Measurements from ENCODE around the gene EVC2.
"Not testable (repeated sequence)": the region's sequence is repeated elsewhere in the genome, so short reads cannot be mapped to it uniquely, and the experiment has no call there.

EVC2 gene

DNA sequence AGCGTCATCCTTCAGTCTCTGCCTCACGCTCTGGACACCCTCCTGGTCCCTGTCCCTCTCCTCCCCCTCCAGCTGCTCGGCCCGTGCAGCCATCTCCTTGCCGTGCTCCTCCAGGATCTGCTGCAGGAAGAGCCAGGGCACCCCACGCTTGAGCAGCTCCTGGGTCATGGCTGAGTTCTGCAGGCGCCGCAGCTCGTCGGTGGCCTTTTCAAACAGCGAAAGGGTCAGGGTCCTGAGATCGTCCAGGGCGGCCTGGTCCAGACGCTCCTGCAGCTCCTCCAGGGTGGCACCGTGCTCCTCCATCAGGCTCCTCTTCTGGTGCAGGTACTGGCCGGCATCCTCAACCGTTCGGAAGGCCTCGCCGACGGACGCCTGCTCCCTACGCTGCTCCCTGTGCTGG, 85.8 kb downstream of the EVC2 start:
- no peak for DNase-seq (ENCODE audit: low read depth in 2 of 2)

DNA sequence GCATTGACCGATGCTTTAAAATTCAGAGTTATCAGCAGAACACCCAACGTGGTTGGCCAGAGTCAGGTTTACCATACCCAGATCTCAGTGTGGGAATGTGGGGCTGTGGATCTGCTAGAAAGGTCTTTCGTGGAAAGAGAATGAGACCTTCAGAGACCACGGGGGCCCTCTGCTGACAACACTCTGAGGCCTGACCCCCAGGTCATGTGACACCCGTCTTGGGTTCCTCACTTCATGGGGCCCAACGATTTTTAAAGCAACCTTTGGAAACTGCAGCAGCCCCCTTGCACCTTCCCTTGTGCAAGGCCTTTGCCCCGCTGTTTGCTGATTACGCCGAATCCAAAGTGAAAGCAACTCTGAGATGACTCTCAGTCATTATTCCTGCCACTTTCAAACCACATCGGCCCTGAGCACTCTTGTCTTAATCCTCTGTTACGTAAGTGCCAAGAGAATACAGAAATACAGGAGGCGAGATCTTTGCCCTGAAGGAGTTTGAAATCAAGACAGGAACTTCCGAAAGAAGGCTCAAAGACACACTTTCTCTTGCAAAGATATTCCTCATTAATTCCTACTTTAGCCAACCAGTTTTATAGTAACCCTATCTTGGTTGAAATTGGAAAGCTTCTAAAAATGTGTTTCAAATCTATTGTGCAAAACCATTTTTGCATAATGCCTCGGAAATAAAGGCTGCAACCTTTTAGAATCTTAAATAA, 88.3 kb downstream of the EVC2 start:
- no peak for DNase-seq (ENCODE audit: low read depth in 2 of 2)

DNA sequence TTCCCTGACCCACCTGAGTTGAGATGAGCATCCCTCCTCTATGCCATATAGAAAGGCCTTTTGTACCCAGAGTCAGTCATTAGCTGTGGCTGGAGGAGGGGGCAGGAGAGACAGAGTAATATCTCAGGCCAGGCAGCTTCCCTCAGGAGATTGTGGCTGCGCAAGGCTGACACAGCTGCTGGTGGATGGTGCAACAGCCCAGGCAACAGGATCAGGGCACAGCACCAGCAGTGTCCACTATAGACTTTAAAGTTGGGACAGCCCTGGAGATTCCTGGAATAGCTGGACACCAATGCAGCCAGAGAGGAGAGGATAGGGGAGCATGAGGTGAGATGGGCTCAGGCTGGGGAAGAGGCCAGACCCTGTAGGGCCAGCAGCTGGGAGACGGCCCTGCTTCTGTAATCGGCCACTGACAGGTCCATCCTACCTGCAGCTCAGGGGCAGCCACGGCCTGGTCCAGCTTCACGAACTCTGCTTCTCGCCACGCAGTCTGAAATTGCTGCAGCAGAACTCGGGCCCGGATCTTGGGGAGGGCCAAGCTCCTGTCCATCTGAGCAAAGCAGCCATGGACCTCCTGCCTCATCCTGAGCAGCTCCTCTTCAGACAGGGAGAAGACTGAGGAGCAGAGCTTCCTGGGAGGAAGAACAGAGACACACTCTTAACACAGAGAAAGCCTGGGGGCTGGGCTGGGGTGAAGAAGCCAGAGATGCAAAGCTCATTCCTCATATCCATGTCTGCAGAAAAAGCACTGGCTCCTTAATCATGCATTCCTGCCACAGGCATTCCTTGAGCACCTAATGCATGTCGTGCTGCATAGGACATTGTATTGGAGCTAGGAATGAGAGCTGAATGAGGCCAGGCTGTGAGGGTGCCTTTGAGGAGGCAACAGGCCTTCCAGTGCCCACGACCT, 90.1 kb downstream of the EVC2 start:
- no peak for DNase-seq (ENCODE audit: low read depth in 2 of 2)

DNA sequence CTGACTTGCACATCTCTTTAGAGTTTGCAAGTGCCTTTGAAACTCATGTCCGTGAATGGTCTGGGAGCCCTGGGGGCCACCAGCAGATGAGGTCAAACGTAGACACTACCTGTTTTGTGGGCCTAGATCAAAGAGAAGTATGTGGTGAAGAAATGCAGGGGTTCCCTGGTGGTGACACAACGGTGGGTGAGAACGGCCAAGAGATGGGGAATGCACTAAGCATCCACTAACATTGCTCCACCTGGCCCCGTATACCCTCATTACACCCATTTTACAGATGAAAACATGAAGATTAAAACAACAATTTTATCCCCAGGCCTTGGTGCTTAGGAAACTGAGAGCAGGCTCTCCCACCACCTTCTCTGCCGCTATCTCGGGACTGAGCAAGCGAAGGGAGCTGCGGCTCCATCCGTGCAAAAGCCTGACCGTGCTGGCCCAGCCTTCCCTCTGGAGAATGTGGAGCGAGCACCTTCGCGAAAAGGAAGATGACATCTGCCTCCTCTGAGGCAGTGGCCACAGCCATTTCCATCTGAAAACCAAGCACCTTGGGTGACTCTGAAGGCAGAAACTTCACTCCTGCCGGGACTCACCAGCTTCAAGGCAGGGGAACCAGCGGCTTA, 91.9 kb downstream of the EVC2 start:
- no peak for DNase-seq (ENCODE audit: low read depth in 2 of 2)

DNA sequence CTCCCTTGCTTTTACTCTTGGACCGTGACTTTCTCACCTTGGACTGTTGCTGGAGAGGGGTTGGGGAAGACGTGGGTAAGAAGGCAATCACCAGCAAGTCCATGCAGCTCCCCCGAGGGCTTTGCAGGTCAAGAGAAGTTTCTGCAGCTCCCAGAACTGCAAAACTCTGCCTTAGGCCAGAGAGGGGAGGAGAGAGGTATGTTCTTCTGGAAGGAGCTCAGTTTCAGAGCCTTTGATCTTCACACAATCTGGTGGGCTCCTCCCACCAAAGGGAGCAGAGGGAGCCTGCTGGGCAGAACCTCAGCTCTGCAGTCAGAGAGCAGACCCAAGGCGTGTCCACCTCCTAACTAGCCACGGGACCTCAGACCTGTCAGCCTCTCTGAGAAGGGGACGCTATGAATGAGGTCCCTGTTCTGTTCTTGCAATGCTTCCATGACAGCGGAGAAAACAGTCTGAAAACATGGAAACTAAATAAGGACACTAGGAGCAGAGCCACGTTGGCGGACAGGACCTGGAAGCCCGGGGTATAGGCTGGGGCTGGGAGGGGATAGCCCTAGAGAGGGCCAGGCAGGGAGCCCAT, 92.8 kb downstream of the EVC2 start:
- DNase-seq (ENCODE audit: low read depth in 2 of 2): no peak

DNA sequence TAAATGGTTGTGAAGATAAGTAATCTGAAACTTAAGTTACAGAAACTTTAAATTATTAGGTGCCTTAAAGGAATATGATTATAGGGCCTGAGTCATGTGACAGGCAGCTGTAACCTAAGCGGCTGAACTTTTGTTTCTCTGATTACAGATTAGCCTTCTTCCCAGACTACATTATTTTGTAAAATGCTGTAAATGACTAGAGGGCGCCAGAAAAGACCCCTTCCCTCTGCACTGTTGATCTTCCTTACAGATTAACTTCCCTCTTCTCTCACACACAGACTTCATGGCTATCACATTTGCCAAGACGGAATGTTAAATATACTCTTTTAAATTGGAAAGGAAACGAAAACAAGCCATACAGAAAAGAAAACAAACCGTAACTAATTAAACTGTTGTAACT, 96.6 kb downstream of the EVC2 start:
- no peak for DNase-seq (ENCODE audit: low read depth in 2 of 2)

DNA sequence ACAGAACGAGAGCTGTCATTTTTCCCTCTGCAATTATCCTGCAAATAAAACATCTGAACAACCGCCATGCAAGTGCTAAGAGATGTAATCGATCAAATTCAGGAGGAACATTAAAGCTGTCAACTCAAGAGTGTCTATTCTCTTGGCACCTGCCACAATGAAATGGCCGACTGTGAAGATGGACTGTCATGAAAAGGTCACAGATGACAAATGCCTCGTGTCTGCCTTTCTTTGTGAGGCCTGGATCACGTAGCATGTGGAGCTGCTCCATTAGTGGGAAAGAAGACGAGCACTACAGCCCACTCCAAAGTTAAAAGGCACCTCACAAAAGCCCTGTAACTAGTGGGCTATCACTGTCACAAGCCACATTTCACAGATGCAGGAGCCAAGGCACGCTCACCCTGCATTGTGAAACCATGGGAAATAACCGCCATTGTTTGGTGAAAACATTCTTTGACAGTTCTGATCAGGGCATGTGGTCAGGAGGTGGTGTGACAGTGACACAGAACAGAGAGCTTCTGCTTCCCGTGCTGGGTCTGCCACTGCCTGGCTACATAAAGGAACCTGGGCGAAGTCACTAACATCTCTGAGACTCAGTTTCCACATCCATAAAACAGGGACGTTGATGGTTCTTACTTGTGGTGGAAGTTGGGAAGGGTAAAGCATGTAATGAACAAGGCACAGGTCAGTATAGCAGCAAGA, 98.9 kb downstream of the EVC2 start:
- no peak for DNase-seq (ENCODE audit: low read depth in 2 of 2)

DNA sequence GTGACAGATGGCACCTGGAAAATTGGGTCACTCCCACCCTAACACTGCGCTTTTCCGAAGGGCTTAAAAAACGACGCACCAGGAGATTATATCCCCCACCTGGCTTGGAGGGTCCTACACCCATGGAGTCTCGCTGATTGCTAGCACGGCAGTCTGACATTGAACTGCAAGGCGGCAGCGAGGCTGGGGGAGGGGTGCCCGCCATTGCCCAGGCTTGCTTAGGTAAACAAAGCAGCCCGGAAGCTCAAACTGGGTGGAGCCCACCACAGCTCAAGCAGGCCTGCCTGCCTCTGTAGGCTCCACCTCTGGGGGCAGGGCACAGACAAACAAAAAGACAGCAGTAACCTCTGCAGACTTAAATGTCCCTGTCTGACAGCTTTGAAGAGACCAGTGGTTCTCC, 114.5 kb downstream of the EVC2 start:
- DNase-seq (ENCODE audit: low read depth in 2 of 2): not testable (repeated sequence)

DNA sequence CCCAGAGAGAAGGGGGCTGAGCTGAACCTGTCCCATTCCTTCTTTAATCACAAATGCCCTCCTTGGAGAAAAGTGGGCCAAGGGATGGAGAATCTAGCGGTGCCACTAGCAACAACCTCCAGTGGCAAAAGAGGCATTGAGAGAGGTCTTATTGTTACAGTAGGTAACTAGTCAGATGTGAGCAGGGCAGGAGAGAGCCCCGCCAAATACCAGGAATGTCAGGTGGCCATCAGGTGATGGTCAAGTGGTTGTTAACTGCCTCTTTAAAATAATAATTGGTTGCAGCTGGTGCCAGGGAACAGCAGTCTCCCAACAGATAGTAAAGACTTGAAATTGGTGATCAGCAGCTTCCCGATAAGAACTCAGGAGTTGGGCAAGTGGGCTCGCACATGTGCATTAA, 116.1 kb downstream of the EVC2 start:
- no peak for DNase-seq (ENCODE audit: low read depth in 2 of 2)

DNA sequence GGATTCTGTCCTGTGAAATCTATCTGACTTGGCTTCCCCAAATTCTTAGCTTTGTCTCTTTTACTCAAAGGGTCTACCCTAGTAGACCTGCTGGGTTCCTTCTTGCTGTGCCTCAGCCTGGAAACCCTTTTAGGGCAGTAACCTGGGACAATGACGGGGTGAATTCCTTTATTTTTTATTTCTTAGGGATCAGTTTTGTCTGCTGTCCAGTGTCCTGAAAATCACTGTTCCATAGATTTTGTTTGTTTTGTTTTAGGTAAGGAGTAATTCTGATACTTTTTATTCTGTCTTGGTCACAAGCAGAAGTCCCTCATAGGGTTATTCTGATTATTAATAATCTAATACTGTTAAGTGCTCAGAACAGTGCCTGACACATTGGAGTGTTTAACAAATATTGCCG, 118.9 kb downstream of the EVC2 start:
- DNase-seq (ENCODE audit: low read depth in 2 of 2): no peak

DNA sequence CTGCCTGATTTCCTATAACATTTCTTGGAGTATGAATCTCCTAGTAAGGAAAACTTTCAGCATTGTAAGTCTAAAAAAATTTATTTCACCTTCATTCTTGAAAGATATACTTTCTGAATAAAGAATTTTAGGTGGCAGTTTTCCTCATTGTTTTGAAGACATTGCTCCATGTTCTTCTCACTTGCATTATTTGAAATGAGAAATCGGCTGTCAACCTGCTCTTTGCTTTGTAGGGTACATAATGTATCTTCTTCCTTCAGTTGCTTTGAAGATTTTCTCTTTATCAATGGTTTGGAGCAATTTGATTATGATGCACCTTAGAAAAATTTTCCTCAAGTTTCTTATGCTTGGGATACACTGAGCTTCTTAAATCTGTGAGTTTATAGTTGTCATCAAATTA, 120.3 kb downstream of the EVC2 start:
- no peak for DNase-seq (ENCODE audit: low read depth in 2 of 2)

DNA sequence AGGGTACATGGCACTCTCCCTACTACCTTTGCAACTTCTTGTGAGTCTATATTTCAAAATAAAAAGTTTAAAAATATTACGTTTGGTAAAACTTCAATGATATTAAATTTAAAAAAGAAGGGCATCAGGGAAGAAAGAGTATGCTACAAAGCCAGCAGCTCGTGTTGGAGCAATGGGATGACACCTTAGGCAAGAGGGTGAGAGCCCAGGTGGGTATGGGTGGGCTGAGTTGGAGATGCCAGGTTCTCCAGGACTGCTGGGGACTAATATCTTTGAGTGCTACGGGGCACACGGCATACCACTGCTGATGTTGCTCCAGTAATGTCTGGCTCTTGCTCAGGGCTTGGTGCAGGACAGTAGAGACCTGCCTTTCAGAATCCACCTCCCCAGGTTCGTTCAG, 132.4 kb downstream of the EVC2 start:
- DNase-seq (ENCODE audit: low read depth in 2 of 2): no peak

DNA sequence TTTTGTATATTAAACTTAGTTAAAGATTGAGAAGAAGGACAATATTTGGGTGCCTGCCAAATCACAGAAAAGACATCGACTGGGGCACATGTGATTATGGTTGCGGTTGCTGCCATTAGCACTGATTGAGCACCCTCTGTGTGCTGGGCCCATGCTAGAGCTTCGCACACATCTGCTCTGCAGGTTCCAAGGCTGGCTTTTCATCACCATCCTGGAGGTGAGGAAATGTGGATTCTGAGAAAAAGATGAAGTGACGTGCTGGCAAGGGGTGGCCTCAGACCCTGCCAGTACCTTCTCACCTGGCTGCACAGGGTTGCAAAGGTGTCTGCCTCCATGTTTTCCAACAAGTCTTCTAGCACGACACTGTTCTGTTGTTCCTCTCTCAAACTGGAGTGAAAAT, 134.0 kb downstream of the EVC2 start:
- no peak for DNase-seq (ENCODE audit: low read depth in 2 of 2)

DNA sequence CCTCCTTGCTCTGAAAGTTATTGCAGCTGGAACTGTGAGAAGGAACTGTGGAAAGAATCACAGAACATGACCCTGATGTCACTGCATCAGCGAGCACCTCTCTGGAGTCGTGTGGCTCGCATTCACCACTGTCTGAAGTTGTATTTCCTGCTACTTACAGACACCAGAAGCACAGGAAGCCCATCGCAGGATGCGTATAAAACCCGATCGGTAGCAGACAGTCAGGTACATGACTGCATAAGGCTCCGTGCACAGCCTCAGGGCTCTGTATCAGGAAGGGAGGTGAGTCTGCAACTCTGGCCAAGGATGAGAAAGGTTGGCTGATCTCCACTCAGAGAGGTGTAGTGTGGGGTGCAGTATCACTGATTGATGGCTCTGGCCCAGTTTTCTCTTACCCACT, 134.4 kb downstream of the EVC2 start:
- no peak for DNase-seq (ENCODE audit: low read depth in 2 of 2)

DNA sequence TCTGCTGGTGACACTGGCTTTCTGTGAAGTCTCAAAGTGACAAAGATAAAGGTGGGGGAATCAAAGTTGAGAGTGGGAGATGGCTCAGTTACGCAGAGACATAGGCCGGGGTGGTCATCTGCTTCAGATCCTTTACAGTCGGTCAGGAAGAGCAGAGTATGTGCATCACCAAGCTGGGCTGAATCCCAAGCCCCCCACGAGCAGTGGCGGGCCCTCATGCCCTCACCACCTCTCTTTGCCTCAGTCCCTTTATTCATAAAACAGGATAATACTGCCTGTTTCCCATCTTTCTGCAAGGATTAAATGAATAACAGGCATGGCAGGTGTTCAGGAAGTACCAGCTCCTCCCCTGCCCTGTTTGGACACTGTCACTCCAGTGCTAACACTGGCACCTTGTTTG, 135.6 kb downstream of the EVC2 start:
- no peak for DNase-seq (ENCODE audit: low read depth in 2 of 2)

DNA sequence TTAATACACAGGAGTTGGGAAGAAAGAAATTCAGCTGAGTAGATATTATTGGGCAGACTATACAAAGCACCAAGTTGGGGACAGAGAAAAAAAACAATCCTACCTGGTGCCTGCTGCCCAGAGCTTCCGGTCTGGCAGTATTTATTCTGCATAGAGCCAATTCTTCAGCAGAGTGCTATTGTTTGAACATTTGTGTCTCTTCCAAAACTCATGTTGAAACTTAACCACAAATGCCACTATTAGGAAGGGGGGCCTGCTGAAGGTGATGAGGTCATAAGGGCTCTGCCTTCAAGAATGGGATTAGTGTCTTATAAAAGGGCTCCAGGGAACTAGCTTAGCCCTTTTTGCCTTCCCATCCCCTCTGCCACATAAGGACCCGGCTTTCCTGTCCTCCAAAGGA, 136.2 kb downstream of the EVC2 start:
- DNase-seq (ENCODE audit: low read depth in 2 of 2): no peak

DNA sequence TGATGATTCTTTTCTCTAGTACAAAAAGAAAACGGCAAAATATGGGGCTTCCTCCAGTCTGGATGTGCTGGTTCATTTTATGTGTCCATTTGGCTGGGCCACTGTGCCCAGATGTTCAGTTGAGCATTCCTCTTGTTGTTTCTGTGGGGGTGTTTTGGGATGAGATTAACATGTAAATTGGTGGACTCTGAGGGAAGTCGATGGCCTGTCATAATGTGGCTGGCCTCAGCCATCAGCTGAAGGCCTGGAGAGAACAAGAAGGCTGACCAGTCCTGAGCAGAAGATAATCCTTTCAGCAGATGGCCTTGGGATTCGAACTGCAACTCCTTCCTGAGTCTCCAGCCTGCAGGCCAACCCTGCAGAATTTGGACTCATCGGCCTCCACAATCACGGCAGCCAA, 136.7 kb downstream of the EVC2 start:
- no peak for DNase-seq (ENCODE audit: low read depth in 2 of 2)

DNA sequence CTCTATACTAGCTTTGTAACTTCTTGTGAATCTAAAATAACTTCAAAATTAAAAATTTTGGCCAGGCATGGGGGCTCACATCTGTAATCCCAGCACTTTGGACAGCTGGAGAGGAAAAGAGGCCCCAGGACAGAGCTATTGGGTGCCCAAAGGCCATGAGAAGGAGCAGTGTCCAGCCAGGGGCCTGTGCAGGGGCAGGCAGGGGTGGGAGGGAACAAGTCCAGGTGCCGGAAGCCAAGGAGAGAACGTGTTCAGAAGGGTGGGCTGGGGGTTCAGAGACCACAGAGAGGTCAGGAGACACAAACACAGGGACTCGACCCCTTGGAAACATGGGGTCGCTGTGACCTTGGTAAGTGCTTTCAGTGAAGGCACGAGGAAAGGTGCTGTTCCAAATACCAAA, 138.9 kb downstream of the EVC2 start:
- DNase-seq (ENCODE audit: low read depth in 2 of 2): no peak

DNA sequence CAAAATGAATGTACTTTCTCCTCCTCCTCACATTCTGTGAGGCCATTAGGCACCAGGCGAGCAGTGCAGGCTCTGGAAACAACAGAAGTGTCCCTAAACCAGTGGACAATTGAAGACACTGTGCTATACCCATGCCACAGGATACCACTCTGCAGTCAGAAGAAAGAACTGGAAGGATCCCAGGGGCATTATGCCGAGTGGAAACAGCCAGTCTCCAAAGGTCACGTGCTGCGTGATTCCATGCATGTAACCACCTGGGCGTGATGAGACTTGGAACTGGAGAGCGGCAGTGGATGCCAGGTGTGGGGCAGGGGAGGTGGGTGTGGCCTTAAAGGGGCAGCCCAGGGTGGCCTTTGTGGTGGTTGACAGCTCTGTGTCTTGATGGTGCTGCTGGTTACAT, 139.4 kb downstream of the EVC2 start:
- no peak for DNase-seq (ENCODE audit: low read depth in 2 of 2)

DNA sequence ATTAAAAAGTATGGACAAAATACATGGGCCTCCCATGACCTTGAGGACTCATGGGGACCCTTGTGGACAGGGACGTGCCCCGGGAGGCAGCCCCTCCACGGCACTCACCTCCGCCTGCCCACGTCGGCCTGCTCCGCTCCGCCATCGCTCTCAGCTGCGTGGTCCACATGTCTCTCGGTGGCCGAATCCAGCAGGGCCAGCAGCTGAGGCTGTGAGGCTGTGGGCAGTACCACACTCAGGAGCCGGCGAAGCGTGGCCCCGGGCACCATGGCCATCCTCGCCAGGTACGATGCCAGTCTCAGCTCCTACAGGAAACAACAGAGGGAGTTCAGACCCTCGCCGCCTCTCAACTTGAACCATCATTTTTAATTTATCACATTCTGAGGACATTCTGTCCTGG, 140.0 kb downstream of the EVC2 start:
- DNase-seq (ENCODE audit: low read depth in 2 of 2): no peak

DNA sequence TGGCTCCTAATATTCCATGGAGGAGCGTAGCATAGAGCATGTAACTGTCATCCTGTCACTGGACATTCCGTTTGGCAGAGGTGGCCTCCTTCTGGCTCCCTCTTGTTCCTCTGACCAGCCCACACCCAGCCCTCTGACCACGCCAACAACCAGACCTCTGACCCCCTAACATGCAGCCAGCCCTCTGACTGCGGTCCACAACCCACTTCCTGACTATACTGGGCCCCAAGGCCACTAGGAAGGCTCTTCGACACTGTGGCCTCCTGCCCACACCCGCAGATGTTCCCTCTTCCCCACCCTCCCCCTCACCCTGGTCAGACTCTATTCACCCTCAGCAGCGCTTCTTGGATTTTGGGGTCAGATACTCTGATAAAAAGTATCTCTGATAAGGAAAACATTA, 141.4 kb downstream of the EVC2 start:
- no peak for DNase-seq (ENCODE audit: low read depth in 2 of 2)

DNA sequence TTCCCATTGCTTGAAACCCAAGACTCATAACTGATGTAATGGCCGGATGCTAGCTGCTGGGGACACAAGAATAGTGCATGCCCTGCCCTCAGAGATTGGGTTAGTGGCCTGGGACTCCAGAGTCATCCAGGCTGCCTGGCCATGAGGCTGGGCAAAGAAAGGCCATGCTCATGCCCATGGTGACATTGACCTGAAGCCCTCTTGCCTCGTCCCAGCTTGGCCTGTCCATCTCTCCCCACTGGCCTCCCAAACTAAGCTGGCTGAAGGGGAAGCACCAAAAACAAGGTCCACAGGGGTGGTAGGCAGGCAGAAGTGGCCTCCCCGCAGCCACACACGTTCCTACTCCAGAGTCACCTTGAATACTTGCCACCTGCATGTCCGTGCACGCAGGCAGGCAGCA, 141.8 kb downstream of the EVC2 start:
- no peak for DNase-seq (ENCODE audit: low read depth in 2 of 2)
